Jurkat, Clone E6-1 (cell line): ENCODE measurements around the gene MLPH.
"Not testable (repeated sequence)": the region's sequence is repeated elsewhere in the genome, so short reads cannot be mapped to it uniquely, and the experiment has no call there.

Experiments
- DNase-seq: peaks from one replicate; pipeline ENCODE4 v3.0.0-alpha.2; 2011; ENCODE audit warnings: low read depth, low spot score
- H3K4me3 ChIP-seq: 2 replicates; pipeline ENCODE4 v1.5.1; 2011; ENCODE audit warnings: mild to moderate bottlenecking, low read length, control low read depth, moderate library complexity

MLPH gene

DNA sequence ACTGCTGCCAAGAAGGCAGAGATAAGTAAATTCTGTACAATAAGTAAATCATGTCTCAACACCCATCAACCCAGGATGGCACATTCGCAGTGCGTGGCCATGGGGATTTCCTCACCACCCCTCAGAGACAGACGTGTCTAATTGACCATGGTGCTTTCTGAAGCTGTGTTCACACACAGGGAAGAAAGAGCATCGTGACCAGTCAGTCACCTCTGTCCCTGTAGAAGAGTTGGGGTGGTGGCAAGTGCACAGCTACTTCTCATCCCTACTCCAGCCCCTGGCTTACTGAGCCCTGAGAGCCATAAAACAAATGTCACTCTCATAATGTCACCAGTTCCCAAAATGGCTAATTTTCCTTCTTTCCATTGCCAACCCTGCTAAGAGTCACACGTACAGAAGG is 31.3 kb upstream of the MLPH start:
- no peak for DNase-seq
- no peak overlapping the region for H3K4me3 ChIP-seq

GRCh38 chr2:237456200-237456843 is 30.7 kb upstream of the MLPH start:
- DNase-seq: no peak
- H3K4me3 ChIP-seq: no peak overlapping the region

DNA sequence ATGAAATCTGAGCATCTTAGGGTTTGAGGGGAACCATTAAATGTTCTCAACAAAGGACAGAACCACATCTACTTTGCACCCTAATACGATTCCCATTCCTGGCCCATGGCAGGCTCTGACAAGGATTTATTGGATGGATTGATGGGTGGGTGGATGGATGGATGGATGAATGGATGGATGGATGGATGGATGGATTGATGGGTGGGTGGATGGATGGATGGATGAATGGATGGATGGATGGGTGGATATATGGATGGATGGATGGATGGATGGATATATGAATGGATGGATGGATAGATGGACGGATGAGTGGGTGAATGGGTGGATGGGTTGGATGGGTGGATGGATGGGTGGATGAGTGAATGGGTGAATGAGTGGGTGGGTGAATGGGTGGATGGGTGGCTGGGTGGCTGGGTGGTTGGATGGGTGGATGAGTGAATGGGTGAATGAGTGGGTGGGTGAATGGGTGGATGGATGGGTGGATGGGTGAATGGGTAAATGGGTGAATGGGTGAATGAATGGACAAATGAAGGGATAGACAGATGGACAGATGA is 29.6 kb upstream of the MLPH start:
- no peak overlapping the region for H3K4me3 ChIP-seq
- no peak for DNase-seq

DNA sequence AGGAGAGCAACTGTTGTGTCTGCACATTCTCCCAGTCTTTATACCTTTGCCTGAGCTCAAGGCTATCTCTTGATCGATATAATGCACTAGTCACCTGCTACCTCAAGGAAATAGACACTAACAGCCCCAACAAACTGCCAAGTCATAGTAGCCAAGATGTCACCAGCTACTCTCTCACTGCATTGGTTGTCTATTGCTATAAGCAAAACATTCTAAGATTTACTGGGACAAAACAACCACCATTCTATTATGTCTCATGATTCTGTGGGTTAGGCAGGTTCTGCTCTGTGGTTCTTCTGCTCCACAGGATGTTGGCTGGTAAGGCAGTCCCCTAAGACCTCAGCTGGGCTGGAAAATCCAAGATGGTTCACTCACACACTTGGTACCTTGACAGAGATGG is 28.5 kb upstream of the MLPH start:
- H3K4me3 ChIP-seq: no peak overlapping the region
- no peak for DNase-seq

DNA sequence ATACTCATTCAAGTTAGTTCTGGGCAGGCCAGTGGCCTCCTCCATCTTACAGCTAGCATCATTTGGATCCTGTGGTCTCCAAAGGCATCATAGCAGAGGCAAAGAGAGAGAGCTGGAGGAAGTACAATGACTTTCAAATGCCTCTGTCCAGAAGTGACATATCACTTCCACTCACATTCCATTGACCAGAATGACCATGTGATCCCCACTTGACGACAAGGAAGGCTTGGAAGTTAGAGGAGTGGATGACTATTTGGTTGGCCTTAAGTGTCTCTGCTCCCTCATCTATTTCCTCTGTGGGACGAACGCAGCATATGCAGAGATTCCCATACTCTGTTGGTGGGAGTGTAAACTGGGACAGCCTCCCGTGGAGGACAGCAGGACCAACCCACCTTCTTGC is 27.8 kb upstream of the MLPH start:
- no peak for DNase-seq
- no peak overlapping the region for H3K4me3 ChIP-seq

- no peak for DNase-seq
- H3K4me3 ChIP-seq: no peak overlapping the region
These were observed 27.3 kb upstream of the MLPH start for GRCh38 chr2:237459741-237460174.

- H3K4me3 ChIP-seq: no peak overlapping the region
These were observed 22.2 kb upstream of the MLPH start for GRCh38 chr2:237464757-237465391.

GRCh38 chr2:237465515-237466148 is 21.4 kb upstream of the MLPH start:
- no peak for DNase-seq
- H3K4me3 ChIP-seq: no peak overlapping the region

More at GRCh38 chr2:237464757-237465391, 22.2 kb upstream of the MLPH start:
- DNase-seq: no peak

- H3K4me3 ChIP-seq: no peak overlapping the region
- DNase-seq: no peak
These were observed 20.8 kb upstream of the MLPH start for GRCh38 chr2:237466211-237466610.

DNA sequence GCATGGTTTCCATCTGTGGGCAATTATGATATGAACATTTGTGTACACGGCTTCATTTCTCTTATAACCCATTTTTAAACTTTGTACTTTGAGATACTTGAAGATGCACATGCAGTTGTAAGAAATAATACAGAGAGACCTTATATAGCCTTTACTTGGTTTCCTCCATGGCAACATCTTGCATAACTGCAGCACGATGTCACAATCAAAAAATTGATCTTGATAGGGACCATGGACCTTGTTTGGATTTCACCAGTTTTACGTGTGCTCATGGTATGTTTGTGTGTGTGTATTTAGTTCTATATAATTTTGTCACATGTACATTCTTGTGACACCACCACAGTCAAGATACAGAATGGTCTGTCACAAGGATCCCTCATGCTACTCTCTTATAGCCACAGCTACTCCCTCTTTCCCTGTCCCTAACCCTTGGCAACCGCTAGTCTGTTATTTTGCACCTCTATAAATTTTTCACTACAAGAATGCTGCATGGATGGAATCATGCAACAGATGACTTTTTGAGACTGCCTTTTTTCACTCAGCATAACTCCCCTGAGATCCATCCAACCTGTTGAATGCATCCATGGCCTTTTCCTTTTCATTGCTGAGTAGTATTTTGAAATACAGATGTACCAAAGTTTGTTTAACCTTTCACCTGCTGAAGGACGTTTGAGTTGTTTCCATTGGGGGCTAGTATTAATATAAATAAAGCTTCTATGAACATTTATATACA is 19.4 kb upstream of the MLPH start:
- DNase-seq: no peak
- H3K4me3 ChIP-seq: no peak overlapping the region

DNA sequence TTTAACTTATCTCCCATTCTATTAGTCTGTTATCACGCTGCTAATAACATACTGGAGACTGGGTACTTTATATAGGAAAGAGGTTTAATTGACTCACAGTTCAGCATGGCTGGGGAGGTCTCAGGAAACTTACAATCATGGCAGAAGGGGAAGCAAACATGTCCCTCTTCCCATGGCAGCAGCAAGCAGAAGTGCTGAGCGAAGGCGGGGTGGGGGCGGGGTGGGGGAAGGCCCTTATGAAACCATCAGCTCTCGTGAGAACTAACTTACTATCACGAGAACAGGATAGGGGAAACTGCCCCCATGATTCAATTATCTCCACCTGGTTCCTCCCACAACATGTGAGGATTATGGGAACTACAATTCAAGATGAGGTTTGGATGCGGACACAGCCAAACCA is 17.6 kb upstream of the MLPH start:
- not testable (repeated sequence) for DNase-seq, H3K4me3 ChIP-seq

DNA sequence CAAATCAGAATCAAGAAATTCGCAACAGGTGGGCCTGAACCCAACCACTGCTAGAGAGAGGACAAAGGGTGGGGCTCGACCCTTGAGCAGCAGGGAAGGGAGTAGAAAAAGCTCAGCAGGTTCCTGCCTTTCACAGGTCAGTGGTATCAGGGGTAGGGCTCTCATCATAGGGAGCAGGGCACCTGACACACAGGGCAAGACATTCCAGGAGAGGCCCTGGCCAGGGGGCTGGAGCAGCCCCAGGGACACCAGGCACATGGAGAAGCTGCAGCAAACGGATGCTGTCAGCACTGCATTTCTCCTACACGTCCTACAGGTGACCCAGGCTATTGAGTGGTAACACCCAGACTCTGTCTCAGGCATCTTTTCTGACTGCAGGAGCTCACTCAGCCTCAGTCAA is 17.2 kb upstream of the MLPH start:
- DNase-seq: no peak
- H3K4me3 ChIP-seq: no peak overlapping the region

GRCh38 chr2:237470914-237471313 is 16.1 kb upstream of the MLPH start:
- DNase-seq: no peak
- no peak overlapping the region for H3K4me3 ChIP-seq

DNA sequence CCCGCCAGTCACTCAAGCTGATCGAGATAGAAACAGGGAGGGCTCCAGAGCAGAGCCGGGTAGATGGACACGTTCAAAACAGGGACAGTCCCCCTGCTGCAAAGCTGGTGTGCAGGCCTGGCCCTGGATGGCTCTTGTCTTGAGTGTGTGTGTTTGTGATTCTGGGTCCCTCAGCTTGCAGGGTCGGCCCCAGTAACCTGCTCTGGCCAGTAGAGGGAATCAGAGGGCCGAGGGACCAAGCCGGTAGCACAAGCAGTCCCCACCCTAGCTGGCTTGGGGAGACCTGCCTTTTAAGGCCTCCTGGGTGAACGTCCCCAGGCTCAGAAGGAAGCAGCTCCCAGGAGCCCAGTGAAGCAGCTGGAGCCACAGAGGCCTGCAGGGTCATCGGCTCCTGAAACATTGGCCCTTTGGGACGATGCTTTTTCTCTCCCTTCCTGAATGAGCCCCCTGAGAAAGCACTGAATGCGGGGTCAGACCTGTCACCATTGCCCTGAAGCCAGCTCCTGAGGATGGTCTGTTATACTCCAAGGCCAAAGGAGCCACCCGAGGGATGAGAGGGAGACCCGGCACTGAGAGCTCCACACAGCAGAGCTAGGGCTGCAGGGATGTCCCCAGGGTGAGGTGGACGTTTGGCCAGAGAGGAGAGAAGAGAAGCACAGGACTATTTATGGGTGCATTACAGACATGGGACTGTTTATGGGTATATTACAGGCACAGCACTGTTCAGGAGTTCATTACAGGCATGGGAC is 15.4 kb upstream of the MLPH start:
- H3K4me3 ChIP-seq: no peak overlapping the region
- DNase-seq: no peak

DNA sequence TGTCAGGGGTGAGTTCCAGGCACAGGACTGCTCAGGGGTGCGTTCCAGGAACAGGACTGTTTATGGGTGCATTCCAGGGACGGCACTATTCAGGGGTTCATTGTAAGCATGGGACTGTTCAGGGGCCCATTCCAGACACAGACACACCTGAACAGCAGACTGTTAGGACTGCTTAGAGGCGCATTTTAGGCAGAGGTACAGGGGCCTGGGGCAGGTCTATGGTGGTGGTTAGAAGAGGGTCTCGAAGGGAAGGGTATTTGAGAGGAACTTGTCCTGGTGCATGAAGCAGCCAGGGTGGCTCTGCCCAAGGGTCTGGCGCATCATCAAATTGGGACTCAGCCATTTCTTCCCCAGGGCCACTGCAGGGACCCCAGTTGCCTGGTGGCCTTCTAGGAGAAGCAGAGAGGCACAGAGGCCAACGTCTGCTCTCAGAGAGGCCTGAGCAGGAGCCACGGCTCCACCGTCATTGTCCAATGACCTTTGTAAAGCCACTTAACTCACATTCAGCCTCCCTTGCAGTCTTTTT is 14.8 kb upstream of the MLPH start:
- no peak for DNase-seq
- H3K4me3 ChIP-seq: no peak overlapping the region

- DNase-seq: no peak
- no peak overlapping the region for H3K4me3 ChIP-seq
These were observed 13.9 kb upstream of the MLPH start for GRCh38 chr2:237472909-237473877.

- no peak for DNase-seq
- 0 out of 2 replicates have a peak overlapping the region, but pooled peaks have one; percentile 58 for H3K4me3 ChIP-seq
These were observed 13.1 kb upstream of the MLPH start for GRCh38 chr2:237473878-237474441.
